Mucosa of stomach (tissue), 1 donor: ENCODE measurements around the gene SELENOM.

Experiments
- H3K27me3 ChIP-seq: one replicate; pipeline ENCODE4 v1.7.0; 2013; ENCODE audit warnings: mild to moderate bottlenecking, low read length; ENCODE audit not compliant: control insufficient read depth, insufficient read depth
- H3K36me3 ChIP-seq: one replicate; pipeline ENCODE4 v1.7.0; 2013; ENCODE audit warnings: low read length; ENCODE audit not compliant: control insufficient read depth, insufficient read depth
- H3K4me1 ChIP-seq: one replicate; pipeline ENCODE4 v1.7.0; 2013; ENCODE audit warnings: mild to moderate bottlenecking, low read length; ENCODE audit not compliant: control insufficient read depth, insufficient read depth
- H3K4me3 ChIP-seq: one replicate; pipeline ENCODE4 v1.7.0; 2013; ENCODE audit warnings: low read length
- H3K9ac ChIP-seq: one replicate; pipeline ENCODE4 v1.7.0; 2013; ENCODE audit warnings: mild to moderate bottlenecking, low read length, moderate library complexity
- H3K9me3 ChIP-seq: one replicate; pipeline ENCODE4 v1.7.0; 2013; ENCODE audit warnings: mild to moderate bottlenecking, low read length, moderate library complexity; ENCODE audit not compliant: control insufficient read depth
- donor health status: Pancreatic carcinoma.

The SELENOM gene

GRCh38 chr22:31093086-31093850 is 14.1 kb downstream of the SELENOM start:
- Histone ChIP-seq H3K9ac (no peak overlapping the region), H3K27me3 (no peaks in the 10 kb centered on the region), H3K4me3 (no peak overlapping the region), H3K9me3 (no peaks in the 10 kb centered on the region), H3K36me3 (peaks cover 12% of the 10 kb centered on the region), H3K4me1 (peaks cover 5% of the 10 kb centered on the region)

DNA sequence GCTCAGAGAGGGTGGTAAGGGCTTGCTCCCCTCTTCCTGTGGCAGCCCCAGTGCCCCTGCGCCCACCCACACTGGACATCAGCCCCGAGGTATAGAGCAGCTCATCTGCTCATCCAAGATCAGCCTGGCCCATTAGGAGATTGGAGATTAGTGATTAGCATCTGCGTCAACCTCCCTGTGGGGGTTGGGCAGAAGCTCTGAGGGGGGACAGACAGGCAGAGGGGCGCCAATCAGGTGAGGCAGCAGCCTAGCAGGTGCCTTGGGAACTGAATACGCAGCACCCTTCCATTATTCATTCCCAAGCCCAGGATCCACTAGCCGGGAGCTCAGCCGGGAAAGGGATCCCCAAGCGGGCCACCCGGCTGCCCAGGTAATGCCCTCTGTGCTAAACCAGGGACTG is 15.2 kb downstream of the SELENOM start:
- Histone ChIP-seq H3K4me3 (no peak overlapping the region), H3K4me1 (peaks cover under 1% of the 10 kb centered on the region), H3K9me3 (no peaks in the 10 kb centered on the region), H3K36me3 (peaks cover 13% of the 10 kb centered on the region), H3K27me3 (no peaks in the 10 kb centered on the region), H3K9ac (no peak overlapping the region)

GRCh38 chr22:31091106-31091975 is 16.0 kb downstream of the SELENOM start:
- peaks cover 9% of the 10 kb centered on the region for H3K4me1 ChIP-seq
- no peak overlapping the region for H3K4me3 ChIP-seq
- peaks cover 13% of the 10 kb centered on the region for H3K36me3 ChIP-seq
- H3K9me3 ChIP-seq, result no peaks in the 10 kb centered on the region
- H3K27me3 ChIP-seq, result no peaks in the 10 kb centered on the region
- no peak overlapping the region for H3K9ac ChIP-seq

- Histone ChIP-seq H3K4me3 (no peak overlapping the region), H3K27me3 (no peaks in the 10 kb centered on the region), H3K9ac (no peak overlapping the region), H3K4me1 (peaks cover 18% of the 10 kb centered on the region), H3K36me3 (peaks cover 13% of the 10 kb centered on the region), H3K9me3 (no peaks in the 10 kb centered on the region)
Observed at GRCh38 chr22:31090217-31091085, 16.9 kb downstream of the SELENOM start.

DNA sequence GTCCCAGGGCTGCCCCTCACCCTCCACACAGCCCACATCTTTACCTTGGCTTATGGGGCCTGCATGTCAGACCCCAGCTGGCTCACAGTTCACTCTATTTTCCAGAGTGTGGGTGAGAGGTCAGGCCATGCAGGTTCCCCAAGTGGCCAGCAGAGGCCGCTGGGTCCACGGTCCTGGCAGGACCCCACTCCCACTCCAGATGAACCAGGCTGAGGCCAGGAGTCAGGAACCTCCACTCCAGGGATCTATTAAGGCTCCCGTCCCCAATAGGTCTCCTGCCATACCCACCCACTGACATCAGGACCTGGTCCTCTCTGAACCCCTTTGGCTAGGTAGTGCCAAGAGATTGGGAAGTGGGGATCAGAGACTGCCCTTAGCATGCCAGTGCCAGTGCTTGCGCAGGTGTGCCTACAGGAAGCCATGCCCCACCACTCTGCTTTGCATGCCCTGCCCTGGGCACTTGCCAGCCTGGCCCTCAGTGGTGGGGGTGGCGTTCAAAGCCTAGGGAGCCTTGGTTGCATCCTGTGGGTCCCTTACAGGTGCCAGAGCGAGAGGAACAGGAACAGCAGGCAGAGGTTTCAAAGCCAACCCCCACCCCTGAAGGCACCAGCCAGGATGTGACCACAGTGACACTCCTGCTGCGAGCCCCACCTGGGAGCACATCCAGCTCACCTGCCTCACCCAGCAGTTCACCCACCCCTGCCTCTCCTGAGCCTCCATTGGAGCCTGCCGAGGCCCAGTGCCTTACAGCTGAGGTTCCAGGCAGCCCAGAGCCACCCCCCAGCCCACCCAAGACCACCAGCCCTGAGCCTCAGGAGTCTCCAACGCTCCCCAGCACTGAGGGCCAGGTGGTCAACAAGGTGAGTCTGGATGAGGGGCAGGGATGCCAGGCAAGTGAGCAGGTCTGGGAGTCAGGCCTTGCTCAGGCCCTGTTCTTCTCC is 17.9 kb downstream of the SELENOM start:
- H3K4me1 ChIP-seq, result peaks cover 22% of the 10 kb centered on the region
- no peak overlapping the region for H3K4me3 ChIP-seq
- H3K9me3 ChIP-seq, result no peaks in the 10 kb centered on the region
- peaks cover 13% of the 10 kb centered on the region for H3K36me3 ChIP-seq
- no peaks in the 10 kb centered on the region for H3K27me3 ChIP-seq
- H3K9ac ChIP-seq, result no peak overlapping the region

DNA sequence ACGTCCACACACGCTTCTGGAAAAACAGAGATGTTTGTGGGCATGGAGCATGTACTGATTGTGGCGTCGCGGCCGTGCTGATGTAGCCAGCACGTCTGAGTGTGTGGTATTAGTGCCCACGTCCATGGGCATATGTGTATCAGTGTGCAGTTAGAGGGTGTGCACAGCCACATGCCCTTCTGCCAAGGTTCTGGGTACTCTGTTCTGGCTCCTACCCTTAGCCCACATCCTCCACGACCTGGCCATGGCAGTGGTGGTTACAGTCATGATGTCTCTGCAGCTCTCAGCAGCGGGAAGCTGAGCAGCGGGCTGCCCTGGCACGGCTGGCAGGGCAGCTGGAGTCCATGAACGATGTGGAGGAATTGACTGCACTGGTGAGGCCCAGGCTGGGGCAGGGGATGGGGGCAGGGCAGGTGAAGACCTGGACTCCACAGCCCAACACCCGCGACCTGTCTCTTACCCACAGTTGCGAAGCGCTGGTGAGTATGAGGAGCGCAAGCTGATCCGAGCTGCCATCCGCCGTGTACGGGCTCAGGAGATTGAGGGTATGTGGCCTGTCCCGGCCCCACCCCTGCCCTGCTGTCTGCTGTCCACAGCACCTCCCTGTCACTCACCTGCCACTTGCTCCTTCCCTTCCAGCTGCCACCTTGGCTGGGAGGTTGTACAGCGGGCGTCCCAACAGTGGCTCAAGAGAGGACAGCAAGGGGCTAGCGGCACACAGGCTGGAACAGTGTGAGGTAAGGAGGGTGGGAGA is 19.0 kb downstream of the SELENOM start:
- no peak overlapping the region for H3K4me3 ChIP-seq
- H3K9ac ChIP-seq, result no peak overlapping the region

DNA sequence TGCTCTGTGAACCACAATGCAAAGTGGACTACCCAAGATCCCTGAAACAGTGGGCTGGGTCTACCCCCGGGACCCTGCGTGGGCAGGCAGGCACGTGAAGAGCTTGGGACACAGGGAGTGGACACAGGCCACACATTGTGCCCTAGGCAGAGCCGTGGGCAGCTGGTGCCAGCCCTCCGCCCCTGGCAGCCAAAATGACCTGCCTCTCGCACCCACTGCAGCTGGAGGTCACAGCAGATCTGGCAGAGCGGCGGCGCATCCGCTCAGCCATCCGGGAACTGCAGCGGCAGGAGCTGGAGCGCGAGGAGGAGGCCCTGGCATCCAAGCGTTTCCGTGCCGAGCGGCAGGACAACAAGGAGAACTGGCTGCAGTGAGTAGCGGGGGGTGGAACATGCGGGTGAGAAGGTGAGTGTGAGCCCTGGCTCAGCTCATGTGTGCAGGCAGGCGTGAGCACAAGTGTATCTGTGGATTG is 19.6 kb downstream of the SELENOM start:
- Histone ChIP-seq H3K9ac (no peak overlapping the region), H3K4me3 (no peak overlapping the region), H3K27me3 (no peaks in the 10 kb centered on the region), H3K4me1 (peaks cover 37% of the 10 kb centered on the region), H3K36me3 (peaks cover 13% of the 10 kb centered on the region), H3K9me3 (no peaks in the 10 kb centered on the region)

More for the DNA sequence above, 19.0 kb downstream of the SELENOM start:
- Histone ChIP-seq H3K27me3 (no peaks in the 10 kb centered on the region), H3K4me1 (peaks cover 31% of the 10 kb centered on the region), H3K36me3 (peaks cover 13% of the 10 kb centered on the region), H3K9me3 (no peaks in the 10 kb centered on the region)

DNA sequence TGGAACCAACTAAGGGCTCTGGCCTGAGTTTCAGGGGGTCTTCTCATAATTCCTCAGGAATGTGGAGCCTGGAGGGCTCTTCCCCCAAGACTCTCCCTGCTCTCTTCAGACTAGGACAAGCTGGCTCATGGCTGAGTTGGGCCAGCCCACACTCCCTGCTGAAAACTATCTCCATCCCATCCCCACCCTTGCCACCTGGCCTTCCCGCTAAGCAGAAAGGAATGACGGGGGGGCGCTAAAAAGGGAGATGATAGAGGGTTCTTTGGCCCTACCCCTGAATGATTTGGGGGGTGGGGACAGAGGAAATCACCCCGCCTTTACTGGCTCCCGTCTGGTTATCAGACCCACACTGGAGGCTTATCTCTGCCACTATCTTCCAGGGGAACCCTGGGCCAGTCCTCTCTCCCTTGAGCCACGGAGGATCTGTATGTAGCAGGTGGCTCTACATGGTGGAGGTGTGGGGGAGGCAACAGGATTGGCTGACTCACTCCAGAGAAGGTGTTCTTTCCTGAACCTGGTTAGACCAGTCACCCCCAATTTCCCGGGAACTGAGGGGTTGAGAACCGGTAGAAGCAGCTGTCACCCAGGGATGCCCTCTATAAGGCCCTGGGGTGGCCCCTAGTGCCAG is 20.6 kb downstream of the SELENOM start:
- Histone ChIP-seq H3K27me3 (no peaks in the 10 kb centered on the region), H3K9ac (peak overlapping the region; percentile 88), H3K36me3 (peaks cover 9% of the 10 kb centered on the region), H3K4me3 (no peak overlapping the region), H3K4me1 (peaks cover 47% of the 10 kb centered on the region), H3K9me3 (no peaks in the 10 kb centered on the region)

- H3K4me1 ChIP-seq, result peaks cover 51% of the 10 kb centered on the region
- no peaks in the 10 kb centered on the region for H3K9me3 ChIP-seq
- peak overlapping the region; percentile 88 for H3K9ac ChIP-seq
- H3K4me3 ChIP-seq, result no peak overlapping the region
- H3K36me3 ChIP-seq, result peaks cover 4% of the 10 kb centered on the region
- no peaks in the 10 kb centered on the region for H3K27me3 ChIP-seq
Observed at GRCh38 chr22:31085928-31086327, 21.4 kb downstream of the SELENOM start.

DNA sequence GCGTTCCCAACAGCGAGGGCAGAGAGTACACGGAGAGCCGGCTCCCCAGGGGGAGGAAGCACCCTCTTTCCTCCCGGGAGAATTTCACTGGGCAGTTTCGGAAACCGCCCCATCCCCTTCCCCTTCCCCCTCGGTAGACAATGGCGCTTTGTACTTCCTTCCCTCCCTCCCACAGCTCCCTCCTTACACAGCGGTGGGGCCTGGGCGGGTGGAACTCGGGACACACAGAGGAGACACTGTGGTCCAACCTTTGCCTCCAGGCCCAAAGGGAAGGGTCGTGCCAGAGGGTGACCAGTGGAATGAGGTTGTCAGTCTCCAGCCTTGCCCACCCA is 21.9 kb downstream of the SELENOM start:
- H3K36me3 ChIP-seq, result peaks cover 4% of the 10 kb centered on the region
- no peaks in the 10 kb centered on the region for H3K27me3 ChIP-seq
- H3K4me1 ChIP-seq, result peaks cover 51% of the 10 kb centered on the region
- peak overlapping the region; percentile 78 for H3K4me3 ChIP-seq
- H3K9ac ChIP-seq, result peak overlapping the region; percentile 88
- no peaks in the 10 kb centered on the region for H3K9me3 ChIP-seq
